Glomerular visceral epithelial cell (primary cell): ENCODE measurements around the gene CACNA2D3.

Source experiments
- DNase-seq: peaks from one replicate; pipeline ENCODE4 v3.0.0-alpha.2; 2016; ENCODE audit errors: extremely low spot score

CACNA2D3 gene

GRCh38 chr3:54917174-54917573 lies 794.8 kb downstream of the CACNA2D3 start:
- no peak for DNase-seq

GRCh38 chr3:54917862-54918261 lies 795.5 kb downstream of the CACNA2D3 start:
- no peak for DNase-seq

- no peak for DNase-seq
Observed at GRCh38 chr3:54918516-54918915, 796.2 kb downstream of the CACNA2D3 start.

DNA sequence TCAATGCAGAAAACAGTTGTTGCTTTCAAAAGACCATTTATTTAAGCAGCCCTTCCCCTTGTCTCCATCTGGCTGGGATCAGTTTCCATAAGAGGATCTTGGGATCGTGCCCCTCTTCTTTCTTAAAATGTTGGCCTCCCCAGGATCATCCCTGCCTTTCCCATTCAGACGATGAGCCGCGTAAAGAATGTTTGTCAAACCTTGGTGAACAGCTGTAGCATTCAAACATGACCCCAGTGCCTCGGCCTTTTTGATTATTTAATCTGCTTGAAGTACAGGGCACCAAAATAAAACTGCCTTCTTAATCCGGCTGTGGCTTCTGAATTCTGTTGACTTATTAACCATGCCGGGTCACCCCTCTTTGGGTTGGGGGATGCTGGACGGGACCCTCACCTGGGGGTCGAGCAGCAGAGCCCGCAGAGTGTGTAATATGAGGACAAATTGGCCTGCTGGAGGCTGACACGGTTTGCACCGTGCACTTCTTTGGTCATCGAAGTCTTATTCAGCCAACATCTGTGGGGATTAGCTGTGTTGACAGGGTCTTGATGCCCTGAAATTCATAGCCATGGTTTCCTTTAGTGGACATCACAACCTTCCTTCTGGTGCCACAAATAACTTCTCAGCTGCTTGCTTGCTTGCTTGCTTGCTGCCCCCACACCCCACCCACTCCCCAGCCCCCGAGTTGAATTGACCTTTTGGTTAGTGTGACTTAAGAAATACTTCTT lies 805.9 kb downstream of the CACNA2D3 start, which contains the start of gene LRTM1:
Gene LRTM1 (minus strand): TSS at position 14 of the 725 bp plus-strand sequence. CDS start 148 bp downstream, outside the sequence.
- DNase-seq, result no peak

GRCh38 chr3:54931182-54931581 lies 808.8 kb downstream of the CACNA2D3 start:
- DNase-seq, result no peak

GRCh38 chr3:54932606-54933005 lies 810.3 kb downstream of the CACNA2D3 start:
- no peak for DNase-seq

GRCh38 chr3:54935869-54936268 lies 813.5 kb downstream of the CACNA2D3 start:
- no peak for DNase-seq

DNA sequence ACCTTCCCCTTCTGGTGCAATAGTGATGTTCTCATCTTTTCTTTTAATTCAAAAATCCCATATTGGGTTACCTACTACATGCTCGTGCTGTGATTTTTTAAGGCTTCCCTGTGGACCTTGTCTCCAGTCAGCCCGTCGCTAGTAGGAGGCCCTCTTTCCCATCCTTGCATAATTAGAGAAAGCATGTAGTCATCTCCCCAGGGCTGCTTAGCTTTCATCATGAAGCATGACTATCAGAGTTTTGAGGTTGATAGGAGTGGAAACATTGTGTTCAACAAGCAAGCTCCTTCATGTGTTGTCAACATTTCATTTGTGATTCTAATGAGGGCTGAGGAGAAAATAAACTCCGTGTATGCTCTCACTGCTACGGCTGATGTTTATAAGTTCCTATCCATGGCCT lies 814.2 kb downstream of the CACNA2D3 start:
- DNase-seq, result no peak

DNA sequence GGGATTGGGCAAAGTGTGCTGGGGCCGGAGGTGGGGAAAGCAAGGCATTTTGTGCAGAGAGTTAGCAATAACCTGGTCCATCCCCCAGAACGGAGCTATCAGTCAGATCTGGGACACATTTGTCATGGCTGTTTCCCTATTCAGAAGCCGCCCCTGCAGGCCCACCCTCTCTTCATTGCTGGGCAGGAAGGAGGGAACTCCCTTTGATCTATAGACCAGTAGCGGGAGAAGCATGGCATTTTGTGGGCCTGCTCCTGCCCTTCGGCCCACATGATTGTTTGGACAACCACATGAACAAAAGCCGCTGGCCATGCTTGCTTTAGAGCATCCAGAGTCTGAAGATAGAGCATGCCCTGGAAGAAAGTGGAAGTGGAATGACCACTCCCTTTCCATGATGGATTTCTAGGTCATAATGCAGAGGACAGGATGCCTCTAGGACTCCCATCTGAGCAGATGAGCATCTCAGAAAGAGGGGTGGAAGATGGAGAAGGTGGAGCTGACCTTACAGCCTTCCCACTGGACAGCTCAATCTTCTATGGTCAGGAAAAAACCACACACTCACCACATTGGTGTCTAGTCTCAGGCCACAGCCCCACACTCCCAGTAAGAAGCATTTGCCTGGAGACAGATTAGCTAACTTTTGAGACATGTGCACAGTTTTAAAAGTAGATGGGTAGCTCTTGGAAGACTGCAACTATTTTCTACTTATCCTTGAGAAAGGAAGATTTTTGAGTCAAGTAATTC lies 817.4 kb downstream of the CACNA2D3 start:
- DNase-seq, result peak; percentile 57

GRCh38 chr3:54940971-54941370 lies 818.6 kb downstream of the CACNA2D3 start:
- DNase-seq, result no peak

- no peak for DNase-seq
Observed at GRCh38 chr3:54941690-54942362, 819.5 kb downstream of the CACNA2D3 start.

GRCh38 chr3:54949491-54950044 lies 827.2 kb downstream of the CACNA2D3 start:
- no peak for DNase-seq

DNA sequence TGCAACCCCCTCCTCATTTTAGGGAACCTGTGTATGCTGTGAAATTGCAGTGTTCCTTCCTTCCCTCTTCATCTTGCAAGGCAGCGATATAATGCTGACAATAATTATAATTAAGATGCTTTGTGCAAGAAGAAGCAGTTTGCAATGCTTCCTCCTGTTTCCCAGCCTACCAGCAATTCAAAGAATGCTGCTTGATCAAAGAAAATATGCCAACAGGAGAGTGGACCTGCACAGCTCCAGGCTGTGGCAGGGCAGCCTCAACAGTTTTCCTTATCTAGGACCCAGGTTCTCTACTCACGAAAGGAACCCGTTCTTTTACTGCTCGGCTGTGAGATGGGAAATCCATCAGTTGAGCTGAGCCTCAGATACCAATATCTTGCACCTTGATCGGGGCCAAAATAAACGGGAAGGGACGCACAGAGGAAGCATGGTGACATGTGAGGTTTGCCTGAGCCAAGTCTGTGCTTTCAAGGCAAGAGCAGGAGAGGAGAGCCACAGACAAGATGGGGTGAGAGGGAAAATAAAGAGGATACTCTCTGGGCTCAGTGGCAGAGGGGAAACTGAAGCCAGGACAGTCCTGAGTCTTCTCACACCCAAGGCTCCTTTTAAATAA lies 828.1 kb downstream of the CACNA2D3 start:
- no peak for DNase-seq

DNA sequence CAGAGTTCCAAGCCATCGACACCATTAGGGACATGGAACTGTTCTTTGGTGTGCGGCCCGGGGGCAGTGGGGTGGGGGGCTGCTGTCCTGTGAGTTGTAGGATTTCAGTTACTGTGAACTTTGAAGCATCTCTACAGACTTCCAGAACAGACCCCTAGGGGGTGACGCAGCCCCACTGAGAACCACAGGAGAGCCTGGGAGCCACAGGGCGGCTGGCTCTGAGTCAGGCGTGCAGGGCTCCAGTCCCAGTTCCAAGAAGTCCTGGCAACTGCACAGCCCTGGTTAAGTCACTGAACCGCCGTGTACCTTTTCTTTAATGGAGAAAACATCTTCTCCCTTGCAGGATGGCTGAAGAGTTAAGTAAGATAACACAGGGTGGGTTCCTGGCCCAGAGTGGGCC lies 829.1 kb downstream of the CACNA2D3 start:
- DNase-seq, result peak; percentile 88

DNA sequence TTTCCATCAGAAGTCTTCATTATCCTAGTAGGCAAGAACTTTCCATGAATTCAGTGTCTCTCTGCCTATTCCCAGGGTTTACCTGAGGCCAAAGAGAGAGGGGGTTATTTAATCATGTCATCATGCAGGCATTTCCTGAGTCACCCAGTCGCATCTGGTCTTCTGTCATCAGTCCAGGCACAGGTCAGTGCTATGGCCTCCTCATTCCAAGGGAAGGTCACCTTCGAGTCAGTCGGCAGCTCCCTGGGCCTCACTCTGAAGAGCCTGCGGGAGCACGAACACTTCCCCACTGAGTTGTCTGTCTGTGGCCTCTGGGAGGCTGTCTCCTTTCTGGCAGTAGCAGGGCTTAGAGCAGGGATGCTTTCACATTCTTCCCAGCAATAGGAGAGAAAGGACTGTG lies 831.7 kb downstream of the CACNA2D3 start:
- peak; percentile 92 for DNase-seq

- no peak for DNase-seq
Observed at GRCh38 chr3:54954521-54954920, 832.2 kb downstream of the CACNA2D3 start.

DNA sequence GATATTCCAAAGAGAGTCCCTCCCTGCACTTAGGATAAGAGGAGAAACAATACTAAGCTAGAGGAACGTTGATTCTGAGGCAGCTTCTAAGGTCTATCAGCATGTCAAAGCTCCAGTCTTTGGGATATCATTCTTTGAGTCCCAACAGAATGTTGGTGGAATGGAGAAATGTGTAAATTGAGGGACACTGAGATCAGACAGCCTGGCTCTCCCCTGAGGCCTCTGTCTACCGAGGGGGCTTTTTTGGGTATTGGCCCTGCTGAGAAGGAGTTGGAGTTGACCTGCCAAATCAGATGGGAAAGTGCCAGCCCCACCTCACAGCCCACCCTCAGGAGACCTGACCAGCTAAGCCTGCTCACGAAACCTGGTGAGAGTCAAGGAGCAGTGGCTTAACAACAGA lies 833.1 kb downstream of the CACNA2D3 start:
- DNase-seq, result no peak

GRCh38 chr3:54955941-54956340 lies 833.6 kb downstream of the CACNA2D3 start:
- no peak for DNase-seq

- DNase-seq, result peak; percentile 81
Observed at GRCh38 chr3:54957711-54958110, 835.4 kb downstream of the CACNA2D3 start.

- DNase-seq, result peak; percentile 46
Observed at GRCh38 chr3:54960082-54960481, 837.7 kb downstream of the CACNA2D3 start.

DNA sequence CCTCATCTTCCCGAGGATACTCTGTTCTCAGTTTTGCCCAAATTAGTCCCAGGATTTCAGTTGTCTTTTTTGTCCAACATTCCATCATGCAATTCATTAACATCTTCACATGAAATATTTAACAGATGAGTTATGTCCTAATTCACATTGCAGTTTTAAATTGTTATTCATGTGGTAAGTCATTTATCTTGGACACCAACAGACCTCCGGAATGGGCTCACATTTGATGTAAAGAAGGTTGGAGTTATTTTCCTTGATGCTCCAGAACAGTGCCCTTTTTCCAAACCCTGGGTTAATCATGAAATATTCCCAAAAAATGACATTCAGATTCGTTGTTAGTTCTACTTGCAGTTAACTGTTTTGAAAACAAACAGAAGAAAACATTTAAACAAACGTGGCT lies 838.3 kb downstream of the CACNA2D3 start:
- peak; percentile 37 for DNase-seq

- no peak for DNase-seq
Observed at GRCh38 chr3:54962200-54962599, 839.8 kb downstream of the CACNA2D3 start.
